ENCODE results near the gene PIGR. TPM values are rescaled to one million over a fixed set of nuclear protein-coding genes. Genes with fewer than 3 reads are reported as not detected.
A peak's percentile ranks its signal among the peaks of the same experiment; 100 is the strongest.

Gene PIGR
- total and polyA plus RNA-seq, 9 of the 15 experiments (the other 6 are each of a cell fraction or from before 2014, with no cell fraction given) = 0.01 to 1.5 (median 0.03) TPM; not detected in 4

GRCh38 chr1:206947255-206947654 is 989 bp upstream of the PIGR start (continued):
- TF ChIP-seq PHF8 (IDR thresholded peaks at IDR 0.05; ENCODE audit: borderline replicate concordance, low read length) = no peak

- ATAC-seq = no peak
- Histone ChIP-seq H3K4me1 (replicated peaks in 1 of 2; ENCODE audit: control insufficient read depth in 2 of 2, insufficient read depth in 2 of 2, low read length in 2 of 2) (peaks cover 22 to 32% of the 10 kb centered on the region in 2 experiments), H3K9ac (ENCODE audit: insufficient read depth in 1 of 2, low read depth in 2 of 2, low read length in 2 of 2) (no peak overlapping the region), H4K20me1 (replicated peaks; ENCODE audit: control insufficient read depth, insufficient read depth, low read length) (no peaks in the 10 kb centered on the region), H3K79me2 (ENCODE audit: control insufficient read depth, insufficient read depth, low read length) (no peaks in the 10 kb centered on the region), H3K9me1 (ENCODE audit: control insufficient read depth, insufficient read depth, low read length) (no peaks in the 10 kb centered on the region), H3K4me2 (ENCODE audit: insufficient read depth, low read length) (no peak overlapping the region; the same call in 1 of the 2 replicates), H2AFZ (ENCODE audit: low read depth, low read length) (no peak overlapping the region), H3K9me3 (replicated peaks; ENCODE audit: control insufficient read depth, insufficient read depth, low read depth, low read length) (no peaks in the 10 kb centered on the region), H3K36me3 (ENCODE audit: control insufficient read depth, insufficient read depth, low read length) (no peaks in the 10 kb centered on the region), H3K27ac (ENCODE audit: extremely low read depth, low read depth, low read length) (no peak overlapping the region), H3K27me3 (ENCODE audit: control insufficient read depth in 2 of 2, insufficient read depth in 2 of 2, low read length in 2 of 2) (peaks cover 3 to 4% of the 10 kb centered on the region in 2 experiments; a peak in 2 of 5 replicates), H3K4me3 (no peak overlapping the region)
- in situ Hi-C loops (cut with MboI) = no loop called here
- DNase-seq (ENCODE audit: extremely low read depth in 1 of 4, low spot score in 3 of 4) = no peak
- intact Hi-C loops (cut with micrococcal nuclease) = no loop called here
- BruUV-seq (replicated peaks) = no TSS peak
- CTCF ChIA-PET (ENCODE audit: low intra/inter-chr PET ratio) = no interaction called here
- POLR2A ChIA-PET = interaction anchor here (0.7 to 2.2 kb wide), 5 partner anchors 9 to 294 kb away, joined by 3 to 12 read pairs (median 3); no protein-coding TSS in a partner anchor
- no peak for FAIRE-seq
- WGBS (ENCODE audit: insufficient coverage, low coverage, missing lambda C conversion rate) = 72% methylated on average over 4 of the region's 4 CpGs
- TF ChIP-seq BCOR (IDR thresholded peaks at IDR 0.05) (peak; percentile 46; the same call in 1 of the 2 replicates), SNRNP70 (optimal IDR thresholded peaks at IDR 0.05; ENCODE audit: low read depth, low read length) (no peak), TEAD4 (IDR thresholded peaks at IDR 0.05; ENCODE audit: low read length) (no peak), TEAD4 (CRISPR knock-in tag; IDR thresholded peaks at IDR 0.05; ENCODE audit: borderline replicate concordance) (no peak), U2AF2 (optimal IDR thresholded peaks at IDR 0.05; ENCODE audit: low read depth, low read length) (no peak), ETS2 (tag; IDR thresholded peaks at IDR 0.05; ENCODE audit: borderline replicate concordance, poor library complexity, severe bottlenecking) (no peak), SNAPC5 (CRISPR knock-in tag; IDR thresholded peaks at IDR 0.05) (no peak), MXI1 (IDR thresholded peaks at IDR 0.05; ENCODE audit: low read depth, low read length) (no peak), ARID3A (IDR thresholded peaks at IDR 0.05; ENCODE audit: borderline replicate concordance, low read depth, low read length) (no peak), ZBTB9 (CRISPR knock-in tag; IDR thresholded peaks at IDR 0.05) (no peak), ZNF764 (CRISPR knock-in tag; IDR thresholded peaks at IDR 0.05; ENCODE audit: low read depth) (no peak), HNRNPK (IDR thresholded peaks at IDR 0.05; ENCODE audit: low read depth, low read length, poor library complexity, severe bottlenecking) (no peak), ZEB2 (IDR thresholded peaks at IDR 0.05) (no peak), CHD2 (IDR thresholded peaks at IDR 0.05; ENCODE audit: low read depth, low read length) (no peak), BRCA1 (IDR thresholded peaks at IDR 0.05) (no peak), BRCA1 (CRISPR knock-in tag; IDR thresholded peaks at IDR 0.05) (no peak), ZFP36 (IDR thresholded peaks at IDR 0.05; ENCODE audit: low read depth, low read length, partially characterized antibody) (peak; percentile 59), ZNF668 (CRISPR knock-in tag; IDR thresholded peaks at IDR 0.05) (no peak), CBX3 (IDR thresholded peaks at IDR 0.05; ENCODE audit: borderline replicate concordance in 1 of 2, low read length in 2 of 2) (no peak), RBM25 (IDR thresholded peaks at IDR 0.05; ENCODE audit: low read depth, low read length, severe bottlenecking) (peak; percentile 85)
These were observed 487 bp downstream of the PIGR start for GRCh38 chr1:206945779-206946178.
